HG02870 (cell line): ENCODE data around the gene NPAS3.

ENCODE experiments used
- ATAC-seq: cut with Tn5 transposase; IDR thresholded peaks from one replicate; pipeline ENCODE4 v1.9.1; 2021; ENCODE audit warnings: mild to moderate bottlenecking, moderate library complexity; ENCODE audit not compliant: unreplicated experiment

NPAS3 gene

GRCh38 chr14:33844118-33844517, 905.4 kb downstream of the NPAS3 start:
- no peak for ATAC-seq

- no peak for ATAC-seq
Observed at GRCh38 chr14:33846100-33846824, 907.6 kb downstream of the NPAS3 start.

- ATAC-seq: no peak
Observed at GRCh38 chr14:33847066-33847465, 908.4 kb downstream of the NPAS3 start.

- ATAC-seq: no peak
Observed at GRCh38 chr14:33848009-33848408, 909.3 kb downstream of the NPAS3 start.

- ATAC-seq: no peak
Observed at GRCh38 chr14:33848706-33849454, 910.2 kb downstream of the NPAS3 start.

GRCh38 chr14:33849455-33849801, 910.7 kb downstream of the NPAS3 start:
- ATAC-seq: no peak

- no peak for ATAC-seq
Observed at GRCh38 chr14:33850826-33851225, 912.1 kb downstream of the NPAS3 start.

- ATAC-seq: no peak
Observed at GRCh38 chr14:33851366-33851765, 912.7 kb downstream of the NPAS3 start.

GRCh38 chr14:33851931-33852330, 913.3 kb downstream of the NPAS3 start:
- no peak for ATAC-seq
